ENCODE results near the gene NAALADL2.
"Not testable (repeated sequence)": the region's sequence is repeated elsewhere in the genome, so short reads cannot be mapped to it uniquely, and the experiment has no call there.

Gene NAALADL2

GRCh38 chr3:175105066-175105465, 245.9 kb downstream of the NAALADL2 start:
- Histone ChIP-seq H3K27me3 (replicated peaks; ENCODE audit: control insufficient read depth, insufficient read depth, low read length) (no peaks in the 10 kb centered on the region), H3K9me3 (ENCODE audit: control insufficient read depth, low read length) (no peaks in the 10 kb centered on the region), H3K4me3 (ENCODE audit: low read length) (no peak overlapping the region), H3K4me1 (ENCODE audit: control insufficient read depth, insufficient read depth, low read length) (no peaks in the 10 kb centered on the region), H3K36me3 (ENCODE audit: control insufficient read depth, insufficient read depth, low read length, severe bottlenecking) (no peaks in the 10 kb centered on the region), H3K9ac (ENCODE audit: low read length) (no peak overlapping the region)
- peak; percentile 36 for DNase-seq (ENCODE audit: low read depth)

DNA sequence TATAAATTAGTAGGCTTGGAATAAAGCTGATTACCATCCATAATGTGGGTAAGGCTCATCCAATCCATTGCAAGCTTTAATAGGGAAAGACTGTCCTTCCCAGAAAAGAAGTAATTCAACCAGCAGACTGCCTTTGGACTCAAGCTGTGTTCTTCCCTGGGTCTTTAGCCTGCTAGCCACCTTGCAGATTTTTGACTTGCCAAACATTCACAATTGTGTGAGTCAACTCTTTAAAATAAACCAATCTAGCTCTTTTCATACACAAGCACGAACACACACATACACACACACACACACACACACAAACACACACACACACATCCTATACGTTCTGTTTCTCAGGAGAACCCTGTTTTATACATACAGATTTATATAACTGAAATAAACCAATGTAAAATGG, 248.1 kb downstream of the NAALADL2 start:
- Histone ChIP-seq H3K36me3 (ENCODE audit: control insufficient read depth, insufficient read depth, low read length, severe bottlenecking) (no peaks in the 10 kb centered on the region), H3K27me3 (replicated peaks; ENCODE audit: control insufficient read depth, insufficient read depth, low read length) (no peaks in the 10 kb centered on the region), H3K9me3 (ENCODE audit: control insufficient read depth, low read length) (no peaks in the 10 kb centered on the region), H3K9ac (ENCODE audit: low read length) (no peak overlapping the region), H3K4me1 (ENCODE audit: control insufficient read depth, insufficient read depth, low read length) (peaks cover 4% of the 10 kb centered on the region), H3K4me3 (ENCODE audit: low read length) (no peak overlapping the region)
- DNase-seq (ENCODE audit: low read depth) = no peak

- Histone ChIP-seq H3K4me3 (ENCODE audit: low read length) (no peak overlapping the region), H3K4me1 (ENCODE audit: control insufficient read depth, insufficient read depth, low read length) (peaks cover 4% of the 10 kb centered on the region), H3K27me3 (replicated peaks; ENCODE audit: control insufficient read depth, insufficient read depth, low read length) (no peaks in the 10 kb centered on the region), H3K9me3 (ENCODE audit: control insufficient read depth, low read length) (no peaks in the 10 kb centered on the region), H3K9ac (ENCODE audit: low read length) (no peak overlapping the region), H3K36me3 (ENCODE audit: control insufficient read depth, insufficient read depth, low read length, severe bottlenecking) (no peaks in the 10 kb centered on the region)
- no peak for DNase-seq (ENCODE audit: low read depth)
These were observed 248.9 kb downstream of the NAALADL2 start for GRCh38 chr3:175107995-175108394.

- no peak overlapping the region for H3K4me3 ChIP-seq (ENCODE audit: low read length)
- H3K9me3 ChIP-seq (ENCODE audit: control insufficient read depth, low read length) = no peaks in the 10 kb centered on the region
- no peaks in the 10 kb centered on the region for H3K36me3 ChIP-seq (ENCODE audit: control insufficient read depth, insufficient read depth, low read length, severe bottlenecking)
- peaks cover 4% of the 10 kb centered on the region for H3K4me1 ChIP-seq (ENCODE audit: control insufficient read depth, insufficient read depth, low read length)
- H3K9ac ChIP-seq (ENCODE audit: low read length) = no peak overlapping the region
- H3K27me3 ChIP-seq (replicated peaks; ENCODE audit: control insufficient read depth, insufficient read depth, low read length) = no peaks in the 10 kb centered on the region
- DNase-seq (ENCODE audit: low read depth) = no peak
These were observed 249.5 kb downstream of the NAALADL2 start for GRCh38 chr3:175108613-175109151.

DNA sequence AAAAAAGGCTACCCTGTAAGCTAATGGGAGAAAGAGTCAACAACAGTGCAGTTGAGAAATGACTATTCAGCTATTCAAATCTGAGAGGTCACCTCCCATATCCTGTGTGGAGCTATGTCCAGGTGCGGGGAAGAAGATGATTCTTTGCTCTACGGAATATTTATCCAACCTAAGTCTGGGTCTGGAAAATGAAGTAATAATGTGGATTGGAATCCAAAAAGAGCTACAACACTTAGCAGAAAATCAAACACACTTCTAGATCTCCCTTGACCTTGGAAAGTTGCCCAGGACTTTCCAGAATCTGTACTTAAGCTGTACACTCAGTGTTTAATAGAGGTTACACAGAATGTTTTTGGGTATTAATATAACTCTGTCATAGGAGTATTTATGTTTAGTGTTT, 251.9 kb downstream of the NAALADL2 start:
- Histone ChIP-seq H3K9ac (ENCODE audit: low read length) (no peak overlapping the region), H3K27me3 (replicated peaks; ENCODE audit: control insufficient read depth, insufficient read depth, low read length) (no peaks in the 10 kb centered on the region), H3K4me1 (ENCODE audit: control insufficient read depth, insufficient read depth, low read length) (peaks cover 4% of the 10 kb centered on the region), H3K4me3 (ENCODE audit: low read length) (no peak overlapping the region), H3K9me3 (ENCODE audit: control insufficient read depth, low read length) (no peaks in the 10 kb centered on the region), H3K36me3 (ENCODE audit: control insufficient read depth, insufficient read depth, low read length, severe bottlenecking) (no peaks in the 10 kb centered on the region)
- DNase-seq (ENCODE audit: low read depth) = peak; percentile 10

DNA sequence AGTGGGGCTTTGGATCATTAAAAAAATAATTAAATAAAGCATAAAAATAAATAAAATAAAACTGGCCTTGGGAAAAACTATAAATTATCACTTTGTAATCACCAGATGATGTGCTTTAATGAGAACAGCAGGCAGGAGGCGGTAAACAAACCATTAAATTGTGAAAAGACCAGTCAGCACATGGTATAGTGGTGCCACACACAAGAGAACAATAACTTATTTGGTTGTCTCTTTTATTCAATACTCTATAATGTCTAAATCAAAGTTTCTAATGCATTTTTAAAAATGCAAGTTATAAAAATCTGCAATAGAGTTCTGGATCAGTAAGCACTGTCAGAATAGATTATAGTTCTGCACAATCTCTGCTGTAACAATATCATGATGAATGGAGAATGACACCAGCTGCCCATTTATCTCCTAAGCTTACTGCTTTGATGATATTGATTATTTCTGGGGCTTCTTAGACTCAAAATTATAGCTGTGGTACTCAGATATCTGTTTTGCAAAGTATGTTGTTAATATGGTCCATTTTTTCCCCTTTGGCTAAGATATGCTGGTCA, 259.3 kb downstream of the NAALADL2 start:
- H3K9ac ChIP-seq (ENCODE audit: low read length) = no peak overlapping the region
- no peaks in the 10 kb centered on the region for H3K9me3 ChIP-seq (ENCODE audit: control insufficient read depth, low read length)
- no peak for DNase-seq (ENCODE audit: low read depth)
- H3K27me3 ChIP-seq (replicated peaks; ENCODE audit: control insufficient read depth, insufficient read depth, low read length) = no peaks in the 10 kb centered on the region
- H3K4me1 ChIP-seq (ENCODE audit: control insufficient read depth, insufficient read depth, low read length) = no peaks in the 10 kb centered on the region
- H3K4me3 ChIP-seq (ENCODE audit: low read length) = no peak overlapping the region
- H3K36me3 ChIP-seq (ENCODE audit: control insufficient read depth, insufficient read depth, low read length, severe bottlenecking) = no peaks in the 10 kb centered on the region

- Histone ChIP-seq H3K4me3 (ENCODE audit: low read length) (no peak overlapping the region), H3K9ac (ENCODE audit: low read length) (no peak overlapping the region), H3K36me3 (ENCODE audit: control insufficient read depth, insufficient read depth, low read length, severe bottlenecking) (no peaks in the 10 kb centered on the region), H3K9me3 (ENCODE audit: control insufficient read depth, low read length) (peaks cover 9% of the 10 kb centered on the region), H3K27me3 (replicated peaks; ENCODE audit: control insufficient read depth, insufficient read depth, low read length) (no peaks in the 10 kb centered on the region), H3K4me1 (ENCODE audit: control insufficient read depth, insufficient read depth, low read length) (no peaks in the 10 kb centered on the region)
- no peak for DNase-seq (ENCODE audit: low read depth)
These were observed 262.1 kb downstream of the NAALADL2 start for GRCh38 chr3:175121225-175121624.

GRCh38 chr3:175127075-175127662, 268.0 kb downstream of the NAALADL2 start:
- H3K4me1 ChIP-seq (ENCODE audit: control insufficient read depth, insufficient read depth, low read length) = no peaks in the 10 kb centered on the region
- H3K27me3 ChIP-seq (replicated peaks; ENCODE audit: control insufficient read depth, insufficient read depth, low read length) = no peaks in the 10 kb centered on the region
- no peak for DNase-seq (ENCODE audit: low read depth)
- H3K4me3 ChIP-seq (ENCODE audit: low read length) = no peak overlapping the region
- H3K9ac ChIP-seq (ENCODE audit: low read length) = no peak overlapping the region
- H3K36me3 ChIP-seq (ENCODE audit: control insufficient read depth, insufficient read depth, low read length, severe bottlenecking) = no peaks in the 10 kb centered on the region
- peaks cover 11% of the 10 kb centered on the region for H3K9me3 ChIP-seq (ENCODE audit: control insufficient read depth, low read length)

DNA sequence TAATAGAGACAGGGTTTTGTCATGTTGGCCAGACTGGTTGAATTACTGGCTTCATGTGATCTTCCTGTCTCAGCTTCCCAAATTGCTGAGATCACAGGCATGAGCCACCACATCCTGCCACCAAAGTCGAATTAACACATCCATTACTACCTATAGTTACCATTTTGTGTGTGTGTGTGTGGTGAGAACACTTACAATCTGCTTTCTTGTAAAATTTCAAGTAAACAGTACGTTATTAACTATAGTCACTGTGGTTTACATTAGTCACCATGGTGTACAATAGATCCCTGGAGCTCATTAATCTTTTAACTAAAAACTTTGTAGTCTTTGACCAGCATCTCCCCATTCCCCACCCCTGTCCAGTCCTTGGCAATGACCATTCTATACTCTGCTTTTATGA, 270.0 kb downstream of the NAALADL2 start:
- no peaks in the 10 kb centered on the region for H3K4me1 ChIP-seq (ENCODE audit: control insufficient read depth, insufficient read depth, low read length)
- no peaks in the 10 kb centered on the region for H3K27me3 ChIP-seq (replicated peaks; ENCODE audit: control insufficient read depth, insufficient read depth, low read length)
- H3K36me3 ChIP-seq (ENCODE audit: control insufficient read depth, insufficient read depth, low read length, severe bottlenecking) = no peaks in the 10 kb centered on the region
- no peak for DNase-seq (ENCODE audit: low read depth)
- no peak overlapping the region for H3K4me3 ChIP-seq (ENCODE audit: low read length)
- H3K9ac ChIP-seq (ENCODE audit: low read length) = no peak overlapping the region
- peaks cover 8% of the 10 kb centered on the region for H3K9me3 ChIP-seq (ENCODE audit: control insufficient read depth, low read length)

DNA sequence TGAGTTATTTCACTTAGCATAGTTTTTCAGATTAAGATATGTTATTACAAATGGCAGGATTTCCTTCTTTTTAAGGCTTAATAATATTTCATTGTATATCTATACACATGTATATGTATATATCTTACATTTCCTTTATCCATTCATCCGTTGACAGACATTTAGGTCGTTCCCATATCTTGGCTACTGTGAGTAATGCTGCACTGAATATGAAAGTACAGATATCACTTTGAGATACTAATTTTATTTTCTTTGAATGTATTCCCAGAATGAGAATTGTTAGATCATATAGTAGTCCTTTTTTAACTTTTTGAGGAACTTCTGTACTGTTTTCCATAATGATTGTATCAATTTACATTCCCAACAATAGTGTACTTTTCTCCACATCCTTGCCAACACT, 270.4 kb downstream of the NAALADL2 start:
- H3K27me3 ChIP-seq (replicated peaks; ENCODE audit: control insufficient read depth, insufficient read depth, low read length) = no peaks in the 10 kb centered on the region

DNA sequence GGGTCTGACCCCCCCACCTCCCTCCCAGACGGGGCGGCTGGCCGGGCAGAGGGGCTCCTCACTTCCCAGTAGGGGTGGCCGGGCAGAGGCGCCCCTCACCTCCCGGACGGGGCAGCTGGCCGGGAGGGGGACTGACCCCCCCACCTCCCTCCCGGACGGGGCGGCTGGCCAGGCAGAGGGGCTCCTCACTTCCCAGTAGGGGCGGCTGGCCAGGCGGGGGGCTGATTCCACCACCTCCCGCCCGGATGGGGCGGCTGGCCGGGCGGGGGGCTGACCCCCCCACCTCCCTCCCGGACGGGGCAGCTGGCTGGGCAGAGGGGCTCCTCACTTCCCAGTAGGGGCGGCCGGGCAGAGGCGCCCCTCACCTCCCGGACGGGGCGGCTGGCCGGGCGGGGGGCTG, 272.7 kb downstream of the NAALADL2 start:
- H3K27me3 ChIP-seq (replicated peaks; ENCODE audit: control insufficient read depth, insufficient read depth, low read length); H3K9me3 ChIP-seq (ENCODE audit: control insufficient read depth, low read length); H3K36me3 ChIP-seq (ENCODE audit: control insufficient read depth, insufficient read depth, low read length, severe bottlenecking); H3K4me1 ChIP-seq (ENCODE audit: control insufficient read depth, insufficient read depth, low read length); H3K9ac ChIP-seq (ENCODE audit: low read length); H3K4me3 ChIP-seq (ENCODE audit: low read length); DNase-seq (ENCODE audit: low read depth): not testable (repeated sequence)

More for the DNA sequence above, 270.4 kb downstream of the NAALADL2 start:
- Histone ChIP-seq H3K4me1 (ENCODE audit: control insufficient read depth, insufficient read depth, low read length) (no peaks in the 10 kb centered on the region), H3K4me3 (ENCODE audit: low read length) (no peak overlapping the region), H3K9me3 (ENCODE audit: control insufficient read depth, low read length) (peaks cover 4% of the 10 kb centered on the region), H3K9ac (ENCODE audit: low read length) (no peak overlapping the region), H3K36me3 (ENCODE audit: control insufficient read depth, insufficient read depth, low read length, severe bottlenecking) (no peaks in the 10 kb centered on the region)
- DNase-seq (ENCODE audit: low read depth) = no peak

DNA sequence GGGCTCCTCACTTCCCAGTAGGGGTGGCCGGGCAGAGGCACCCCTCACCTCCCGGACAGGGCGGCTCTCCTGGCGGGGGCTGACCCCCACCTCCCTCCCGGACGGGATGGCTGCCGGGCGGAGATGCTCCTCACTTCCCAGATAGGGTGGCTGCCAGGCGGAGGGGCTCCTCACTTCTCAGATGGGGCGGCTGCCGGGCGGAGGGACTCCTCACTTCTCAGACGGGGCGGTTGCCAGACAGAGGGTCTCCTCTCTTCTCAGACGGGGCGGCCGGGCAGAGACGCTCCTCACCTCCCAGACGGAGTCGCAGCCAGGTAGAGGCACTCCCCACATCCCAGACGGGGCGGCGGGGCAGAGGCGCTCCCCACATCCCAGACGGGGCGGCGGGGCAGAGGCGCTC, 273.6 kb downstream of the NAALADL2 start:
- DNase-seq (ENCODE audit: low read depth); H3K27me3 ChIP-seq (replicated peaks; ENCODE audit: control insufficient read depth, insufficient read depth, low read length); H3K4me1 ChIP-seq (ENCODE audit: control insufficient read depth, insufficient read depth, low read length); H3K9ac ChIP-seq (ENCODE audit: low read length); H3K9me3 ChIP-seq (ENCODE audit: control insufficient read depth, low read length); H3K4me3 ChIP-seq (ENCODE audit: low read length); H3K36me3 ChIP-seq (ENCODE audit: control insufficient read depth, insufficient read depth, low read length, severe bottlenecking): not testable (repeated sequence)

Measured in adipocyte (in vitro differentiated cells).